GM21723 (cell line): ENCODE results near the gene BTBD16.
A peak's percentile ranks its signal among the peaks of the same experiment; 100 is the strongest.

ENCODE experiments used
- ATAC-seq: cut with Tn5 transposase; IDR thresholded peaks from one replicate; pipeline ENCODE4 v1.9.1; 2021; ENCODE audit warnings: mild to moderate bottlenecking, moderate library complexity; ENCODE audit not compliant: unreplicated experiment

BTBD16 gene

GRCh38 chr10:122267849-122268737, 3.0 kb upstream of the BTBD16 start:
- ATAC-seq: peak; percentile 77

GRCh38 chr10:122269059-122269687, 1.9 kb upstream of the BTBD16 start:
- ATAC-seq: no peak

DNA sequence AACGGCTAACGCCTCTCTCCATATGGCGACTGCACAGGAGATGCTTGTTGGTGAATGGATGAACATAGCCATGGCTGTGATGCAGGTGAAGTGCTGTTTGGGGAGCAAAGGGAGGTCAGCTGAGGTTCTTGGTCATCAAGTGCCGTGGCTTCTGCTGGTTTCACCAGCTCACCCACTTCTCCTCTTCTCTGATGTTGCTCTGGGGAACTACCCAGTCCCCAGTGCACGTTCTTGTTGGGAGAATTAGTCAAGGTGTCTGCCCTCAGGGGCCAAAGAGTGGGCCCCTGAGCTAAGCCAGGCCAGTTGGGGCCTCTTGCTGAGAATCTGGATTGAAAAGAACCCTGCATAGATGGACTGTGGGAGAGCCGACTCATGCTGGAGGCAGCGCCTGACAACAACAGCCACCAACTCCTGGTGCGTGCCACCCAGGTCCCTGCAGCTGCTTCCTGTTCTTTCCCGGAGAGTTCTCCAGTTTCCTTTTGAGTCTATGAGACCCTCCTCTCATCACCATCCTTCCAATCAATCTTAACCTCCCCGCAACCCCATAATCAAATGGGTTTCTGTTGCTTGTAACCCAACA, 3.0 kb downstream of the BTBD16 start:
- no peak for ATAC-seq

- ATAC-seq: no peak
Measured at GRCh38 chr10:122276611-122277208, 5.6 kb downstream of the BTBD16 start.

DNA sequence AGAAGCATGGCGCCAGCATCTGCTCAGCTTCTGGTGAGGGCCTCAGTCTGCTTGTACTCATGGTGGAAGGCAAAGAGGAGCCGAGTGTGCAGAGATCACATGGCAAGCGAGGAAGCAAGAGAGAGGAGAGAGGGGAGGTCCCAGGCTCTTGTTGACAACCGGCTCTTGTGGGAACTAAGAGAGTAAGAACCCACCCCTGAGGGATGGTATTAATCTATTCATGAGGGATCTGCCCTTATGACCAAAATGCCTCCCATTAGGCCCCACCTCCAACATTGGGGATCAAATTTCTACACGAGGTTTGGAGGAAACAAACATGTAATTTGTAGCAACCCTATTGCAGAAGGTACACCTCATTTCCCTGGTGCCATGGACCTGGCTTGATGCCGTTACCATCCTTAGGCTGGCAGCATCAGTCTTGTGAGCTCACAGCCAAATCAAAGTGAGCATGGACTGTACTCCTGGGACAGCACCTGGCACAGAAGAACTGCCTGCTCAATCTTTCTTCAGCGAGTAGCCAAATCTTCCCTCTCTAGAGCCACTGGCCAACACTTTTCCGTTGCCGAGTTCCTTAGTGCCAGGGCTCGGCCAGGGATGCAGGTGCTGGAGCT, 6.5 kb downstream of the BTBD16 start:
- ATAC-seq: no peak

DNA sequence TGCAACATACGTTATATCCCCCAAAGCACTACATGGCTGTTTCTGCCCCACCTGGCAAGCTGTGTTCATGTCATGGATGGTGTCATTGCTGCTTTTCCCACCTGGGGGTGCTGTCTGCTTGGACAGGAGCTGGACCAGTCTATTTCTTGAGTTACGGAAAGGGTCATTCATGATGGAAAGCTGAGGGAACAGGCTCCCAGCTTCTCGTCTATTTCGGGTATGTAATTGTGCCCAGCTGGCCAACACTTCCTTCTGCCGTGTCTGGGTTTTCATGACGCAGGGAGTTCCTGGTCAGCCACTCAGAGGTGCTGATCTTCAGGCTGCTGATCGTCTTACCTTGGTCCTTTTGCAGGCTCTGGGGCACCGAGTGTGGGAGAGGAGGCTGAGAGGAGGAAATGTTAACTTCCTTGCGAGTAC, 8.6 kb downstream of the BTBD16 start:
- no peak for ATAC-seq

- ATAC-seq: no peak
Measured at GRCh38 chr10:122280156-122280555, 9.1 kb downstream of the BTBD16 start.

DNA sequence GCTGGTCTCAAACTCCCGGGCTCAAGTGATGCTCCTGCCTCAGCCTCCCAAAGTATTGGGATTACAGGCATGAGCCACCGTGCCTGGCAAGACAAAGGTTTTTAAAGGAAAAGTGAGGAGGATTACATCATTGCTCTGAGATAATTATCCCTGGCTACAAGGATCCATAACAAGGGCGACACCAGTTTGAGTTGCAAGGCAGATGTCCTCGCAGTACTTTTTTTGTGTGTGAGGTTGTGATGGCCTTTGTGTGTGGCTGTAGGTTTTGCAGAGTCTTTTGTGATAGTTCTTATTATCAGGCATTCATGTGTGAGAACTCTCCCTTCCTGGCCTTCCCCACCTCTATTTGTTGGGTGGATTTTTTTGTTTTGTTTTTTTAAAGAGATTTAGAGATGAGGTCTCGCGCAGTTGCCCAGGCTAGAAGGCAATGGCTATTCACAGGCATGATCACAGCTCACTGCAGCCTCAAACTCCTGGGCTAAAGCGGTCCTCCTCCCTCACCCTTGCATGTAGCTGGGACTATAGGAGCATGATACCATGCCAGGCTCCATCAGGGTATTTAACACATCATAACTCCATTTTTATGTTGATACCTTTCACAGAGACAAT, 10.0 kb downstream of the BTBD16 start:
- no peak for ATAC-seq

DNA sequence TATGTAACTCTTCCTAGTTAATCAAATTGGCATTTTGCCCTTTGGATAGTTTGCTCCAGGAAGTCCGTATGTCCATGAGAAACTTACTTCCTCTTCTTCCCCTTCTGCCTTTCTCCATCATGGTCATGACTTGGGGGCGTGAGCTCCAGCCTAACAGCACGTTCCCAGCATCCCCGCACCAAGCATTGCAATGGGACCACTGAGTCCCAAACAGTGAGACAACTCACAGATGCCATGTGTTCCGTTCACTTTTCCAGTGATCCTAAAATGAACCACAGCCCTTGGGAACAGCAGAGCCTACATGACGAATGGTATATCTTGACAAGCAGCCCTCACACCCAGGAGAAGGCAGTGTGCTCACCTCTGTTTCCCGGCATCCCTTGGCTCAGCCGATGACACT, 10.7 kb downstream of the BTBD16 start:
- ATAC-seq: no peak

DNA sequence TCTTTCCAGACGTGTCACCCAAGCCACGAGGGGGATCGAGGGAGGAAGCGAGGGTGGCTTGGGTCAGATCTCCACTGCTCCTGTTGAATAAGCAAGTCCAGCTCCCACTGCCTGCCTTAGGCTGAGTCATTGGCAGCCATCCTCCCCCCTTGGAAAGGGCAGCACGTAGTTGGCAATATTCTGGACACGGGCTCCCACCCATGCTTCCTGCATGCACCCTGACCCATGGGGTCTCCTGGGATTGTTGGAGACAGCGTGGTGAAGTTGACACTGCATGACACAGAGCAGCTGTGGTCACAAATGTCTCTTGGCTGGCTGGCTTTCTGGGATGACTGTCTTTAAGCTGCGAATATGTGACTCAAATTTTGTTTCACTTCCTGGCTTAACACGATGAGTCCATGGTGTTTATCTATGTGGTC, 11.2 kb downstream of the BTBD16 start:
- no peak for ATAC-seq

GRCh38 chr10:122282909-122283308, 11.8 kb downstream of the BTBD16 start:
- ATAC-seq: no peak

DNA sequence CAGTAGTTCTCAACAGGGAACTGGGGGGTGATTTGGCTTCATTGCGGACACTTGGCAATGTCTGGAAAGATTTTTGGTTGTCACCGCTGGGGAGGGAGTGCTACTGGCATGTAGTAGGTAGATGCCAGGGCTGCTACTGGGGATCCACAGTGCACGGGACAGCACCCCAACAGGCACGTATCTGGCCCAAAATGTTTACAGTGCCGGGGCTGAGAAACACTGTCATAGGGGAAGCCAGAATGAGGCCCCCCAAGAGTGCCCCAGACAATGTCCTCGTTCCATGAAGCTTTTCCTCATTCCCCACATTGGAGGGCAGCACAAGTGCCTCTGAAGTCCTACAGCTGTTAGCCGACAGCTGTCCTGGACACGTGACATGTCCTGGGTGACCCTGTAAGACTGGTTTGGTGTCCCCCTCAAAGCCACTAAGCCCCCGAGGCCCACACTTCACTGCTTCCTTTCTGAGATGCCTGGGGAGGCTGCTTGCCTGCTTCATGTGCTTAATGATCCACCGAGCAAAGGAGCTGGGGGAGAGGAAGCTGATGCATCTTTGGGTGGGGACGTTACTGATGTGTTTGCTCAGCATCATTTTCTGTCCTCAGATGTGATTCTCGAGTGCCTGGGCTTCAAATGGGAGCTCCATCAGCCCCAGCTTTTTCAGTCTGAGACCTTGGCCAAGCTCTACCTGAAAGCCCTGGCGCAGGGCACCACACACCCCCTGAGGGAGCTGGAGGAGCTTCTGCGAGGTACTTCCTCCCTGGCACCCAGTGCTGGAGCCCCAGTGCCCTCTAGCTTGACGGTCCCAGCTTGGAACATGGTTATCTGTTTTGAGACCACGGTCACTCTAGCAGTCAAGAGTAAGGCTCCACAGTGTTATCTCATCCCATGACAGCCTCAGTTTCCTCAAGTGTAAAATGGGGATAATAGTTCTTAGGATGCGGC, 14.7 kb downstream of the BTBD16 start:
- no peak for ATAC-seq

GRCh38 chr10:122286867-122287266, 15.8 kb downstream of the BTBD16 start:
- no peak for ATAC-seq

GRCh38 chr10:122287570-122287969, 16.5 kb downstream of the BTBD16 start:
- no peak for ATAC-seq

- ATAC-seq: no peak
Measured at GRCh38 chr10:122288262-122288661, 17.2 kb downstream of the BTBD16 start.

DNA sequence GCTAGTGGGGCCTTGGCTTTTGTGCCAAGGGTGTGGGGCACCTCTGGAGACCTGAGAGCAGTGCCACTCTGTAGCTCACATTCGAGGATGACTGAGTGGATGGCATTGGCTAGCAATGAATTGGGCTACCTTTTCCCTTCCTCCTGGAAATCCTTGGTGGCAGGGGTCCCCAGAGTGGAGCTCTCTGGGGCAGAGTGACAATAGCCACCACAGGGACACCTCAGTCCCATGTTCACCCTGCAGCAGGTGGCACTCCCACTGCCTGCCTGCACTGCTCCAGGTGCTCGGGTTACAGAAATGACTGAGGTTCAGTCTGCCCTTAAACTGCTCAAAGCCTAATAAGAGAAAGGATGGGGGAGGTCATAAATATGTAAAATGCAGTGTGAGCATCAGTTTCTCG, 17.8 kb downstream of the BTBD16 start:
- ATAC-seq: no peak

- no peak for ATAC-seq
Measured at GRCh38 chr10:122290334-122290733, 19.2 kb downstream of the BTBD16 start.

GRCh38 chr10:122290833-122291532, 19.9 kb downstream of the BTBD16 start:
- no peak for ATAC-seq

DNA sequence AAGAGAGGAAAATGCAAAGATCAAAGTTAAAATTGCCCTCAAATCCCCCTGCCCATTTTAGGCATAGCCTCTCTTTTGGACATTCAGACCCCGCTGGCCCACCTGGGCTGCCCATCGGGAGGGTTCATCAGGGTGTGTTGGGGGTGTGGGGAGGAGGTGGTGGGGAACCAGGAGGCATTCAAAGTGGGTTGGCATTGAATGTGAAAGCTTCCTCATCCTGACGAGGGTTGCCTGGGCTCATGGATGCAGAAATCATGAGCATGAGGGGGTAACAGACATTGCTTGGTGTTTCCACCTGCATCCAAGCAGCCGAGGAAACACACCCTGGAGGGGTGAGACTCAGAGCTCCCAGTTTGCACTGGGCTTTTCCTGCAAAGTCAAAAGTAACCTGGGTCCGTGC, 20.6 kb downstream of the BTBD16 start:
- ATAC-seq: no peak
